Erythroblast (primary cell): ENCODE data around the gene FRK.

Experiments
- GATA1 ChIP-seq: IDR thresholded peaks from 2 replicates; pipeline ENCODE4 v1.6.1; 2011; ENCODE audit warnings: low read depth, mild to moderate bottlenecking, control low read depth, low read length, moderate library complexity
- POLR2A ChIP-seq: IDR thresholded peaks from 2 replicates; pipeline ENCODE4 v1.6.1; 2011; ENCODE audit warnings: mild to moderate bottlenecking, low read length

DNA sequence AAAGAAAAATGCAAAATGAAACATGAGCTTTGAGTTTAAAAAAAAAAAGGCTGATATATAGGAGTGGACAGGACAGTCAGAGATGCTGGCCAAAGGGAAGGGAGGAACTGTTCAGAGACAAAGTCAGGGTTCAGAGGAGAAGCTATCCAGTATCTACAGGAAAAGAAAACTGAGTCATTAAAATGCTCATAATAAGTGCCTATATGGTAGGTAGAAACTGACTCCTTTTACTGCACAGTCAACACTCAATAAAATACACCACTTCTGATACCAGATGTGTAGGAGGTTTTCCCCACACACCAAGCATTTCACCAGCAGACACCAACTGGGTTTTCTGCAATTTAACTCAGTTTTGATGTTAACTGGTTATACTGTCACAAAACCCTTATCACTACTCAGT is 32.9 kb downstream of the FRK start:
- TF ChIP-seq POLR2A (no peak), GATA1 (no peak)
